Measurements from ENCODE around the gene DNAJC17.

DNAJC17 gene

DNA sequence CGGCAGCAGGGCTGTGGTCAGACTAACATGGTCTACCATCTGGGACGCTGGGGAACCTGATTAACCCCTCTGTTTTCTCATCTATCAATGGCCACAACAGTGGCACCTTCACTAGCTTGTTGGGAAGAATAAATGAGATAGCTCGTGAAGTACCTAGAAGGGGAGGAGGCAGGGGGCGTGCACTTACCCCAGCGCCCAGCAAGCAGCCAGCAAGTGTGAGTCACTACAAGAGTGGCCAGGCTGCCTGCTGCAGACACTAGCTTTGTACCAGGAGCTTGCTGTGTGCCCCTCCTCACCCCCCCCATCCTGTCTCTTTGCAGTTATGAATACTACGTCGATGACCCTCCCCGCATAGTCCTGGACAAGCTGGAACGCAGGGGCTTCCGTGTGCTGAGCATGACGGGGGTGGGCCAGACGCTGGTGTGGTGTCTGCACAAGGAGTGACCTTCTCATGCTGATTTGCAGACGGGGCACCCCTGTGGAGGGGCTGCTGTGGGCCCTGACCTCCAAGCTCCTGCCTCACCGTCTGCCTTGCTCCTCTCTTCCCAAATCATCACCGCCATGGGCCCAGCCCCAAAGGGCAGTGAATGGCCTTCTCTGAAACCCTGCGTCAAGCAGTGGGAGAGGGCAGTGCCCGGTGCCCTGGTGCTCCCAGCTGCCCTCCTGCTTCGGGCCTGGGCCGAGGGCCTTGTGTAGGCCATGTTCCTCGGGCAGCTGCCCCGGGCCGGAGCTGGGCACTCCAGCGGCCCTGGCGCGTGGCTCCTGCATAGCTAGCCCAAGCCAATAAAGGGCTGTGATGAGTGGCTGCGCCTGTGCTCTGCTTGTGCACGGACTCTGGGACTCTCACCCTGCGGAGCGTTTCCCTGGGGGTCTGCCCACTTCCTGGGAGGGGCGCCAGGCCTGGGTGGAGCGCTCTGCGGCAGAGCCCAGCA is 40.1 kb downstream of the DNAJC17 start:
- DNase-seq (ENCODE audit: low read depth in 2 of 2), result no peak

DNA sequence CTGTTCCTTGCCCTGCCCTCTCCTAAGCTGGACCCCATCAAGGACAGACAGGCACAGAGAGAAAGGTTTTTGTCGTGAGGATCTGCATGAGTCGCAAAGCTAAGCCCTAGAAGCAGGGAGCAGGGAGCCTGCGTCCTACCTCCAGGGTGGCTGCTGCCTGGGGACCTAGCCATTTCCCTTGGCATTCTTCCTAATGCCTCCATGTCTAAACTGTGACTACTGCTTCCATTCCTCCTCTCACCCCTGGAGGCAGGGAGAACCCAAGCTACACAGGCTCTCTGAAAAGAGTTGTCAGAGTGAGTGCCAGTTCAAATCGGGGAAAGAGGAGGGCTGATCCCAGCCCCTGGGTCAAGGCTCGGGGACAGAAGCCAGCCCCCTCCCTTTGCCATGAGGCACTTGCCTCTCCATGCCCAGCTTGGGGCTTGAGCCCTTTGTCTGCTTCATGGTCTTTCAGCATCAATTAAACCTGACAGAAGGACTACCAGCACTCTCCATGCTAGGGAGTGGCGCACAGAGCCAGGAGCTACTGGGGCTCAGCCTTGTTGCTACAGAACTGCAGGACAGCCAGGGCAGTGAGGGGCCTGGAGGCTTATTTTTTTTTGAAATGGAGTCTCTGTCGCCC is 41.0 kb downstream of the DNAJC17 start:
- no peak for DNase-seq (ENCODE audit: low read depth in 2 of 2)

DNA sequence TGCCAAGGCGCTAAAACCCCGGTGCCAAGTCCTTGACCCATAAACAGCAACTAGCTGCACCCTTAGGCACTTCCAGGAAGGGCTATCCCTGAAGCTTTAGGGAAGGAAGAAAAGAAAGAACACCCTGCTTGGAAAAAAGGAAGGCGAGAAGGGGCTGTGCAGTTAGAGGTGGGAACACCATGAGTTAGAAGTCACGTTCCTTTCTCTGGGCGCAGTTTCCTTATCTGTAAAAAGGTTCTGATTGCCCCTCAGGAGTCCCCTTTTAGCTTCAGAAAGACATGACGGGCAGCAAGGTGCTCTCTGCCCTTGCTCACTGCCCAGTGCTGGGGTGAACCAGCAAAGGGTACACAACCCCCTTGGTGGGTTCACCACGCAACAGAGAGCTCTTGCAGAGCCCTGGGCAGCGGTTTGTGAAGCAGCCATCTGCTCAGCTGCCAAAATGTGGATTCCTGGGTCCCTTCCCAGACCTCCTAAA is 42.6 kb downstream of the DNAJC17 start:
- DNase-seq (ENCODE audit: low read depth in 2 of 2), result no peak

DNA sequence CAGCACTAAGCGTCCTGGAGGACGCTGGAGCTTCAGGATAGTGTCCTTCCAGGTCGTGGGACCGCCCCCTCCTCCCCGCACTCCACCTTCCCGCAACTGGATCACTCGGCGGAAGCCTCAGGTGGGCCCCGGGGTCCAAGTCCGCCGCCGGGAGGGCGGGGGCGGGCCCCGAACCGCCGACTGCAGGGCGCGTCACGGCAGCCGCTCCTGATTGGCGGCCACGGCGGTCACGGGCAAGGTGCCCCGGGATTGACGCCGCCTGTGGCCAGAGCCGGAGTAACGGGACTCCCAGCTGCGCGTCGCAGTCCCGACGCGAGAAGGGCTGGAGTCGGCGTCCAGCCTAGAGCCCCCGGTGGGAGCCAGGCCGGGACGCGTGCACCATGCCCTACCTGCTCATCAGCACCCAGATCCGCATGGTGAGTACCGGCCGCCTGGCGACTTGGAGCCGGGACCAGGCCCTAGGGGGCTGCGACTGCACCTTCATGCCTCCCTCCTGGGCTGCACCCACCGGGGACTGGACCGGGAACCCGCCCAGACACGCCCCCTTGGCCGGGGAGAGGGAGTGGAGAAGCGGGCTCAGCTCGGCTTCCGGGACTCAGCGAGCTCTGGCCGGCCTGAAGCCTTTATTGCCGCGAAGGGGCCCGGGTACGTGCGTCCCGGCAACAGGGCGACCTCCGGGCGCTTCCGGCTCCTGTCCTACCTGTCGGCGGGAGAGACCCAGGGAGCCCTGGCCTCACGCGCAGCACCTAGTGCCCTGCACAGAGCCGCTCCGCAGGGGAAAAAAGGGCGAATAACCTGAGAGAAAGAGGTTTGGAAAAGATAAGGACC is 43.3 kb downstream of the DNAJC17 start, which contains the start of gene GCHFR:
GCHFR (plus strand) TSS at position 268 of the 828 bp plus-strand sequence; CDS start at position 381, 113 bp downstream.
- peak in 1 of 2 donors; percentile 62 for DNase-seq (ENCODE audit: low read depth in 2 of 2)

DNA sequence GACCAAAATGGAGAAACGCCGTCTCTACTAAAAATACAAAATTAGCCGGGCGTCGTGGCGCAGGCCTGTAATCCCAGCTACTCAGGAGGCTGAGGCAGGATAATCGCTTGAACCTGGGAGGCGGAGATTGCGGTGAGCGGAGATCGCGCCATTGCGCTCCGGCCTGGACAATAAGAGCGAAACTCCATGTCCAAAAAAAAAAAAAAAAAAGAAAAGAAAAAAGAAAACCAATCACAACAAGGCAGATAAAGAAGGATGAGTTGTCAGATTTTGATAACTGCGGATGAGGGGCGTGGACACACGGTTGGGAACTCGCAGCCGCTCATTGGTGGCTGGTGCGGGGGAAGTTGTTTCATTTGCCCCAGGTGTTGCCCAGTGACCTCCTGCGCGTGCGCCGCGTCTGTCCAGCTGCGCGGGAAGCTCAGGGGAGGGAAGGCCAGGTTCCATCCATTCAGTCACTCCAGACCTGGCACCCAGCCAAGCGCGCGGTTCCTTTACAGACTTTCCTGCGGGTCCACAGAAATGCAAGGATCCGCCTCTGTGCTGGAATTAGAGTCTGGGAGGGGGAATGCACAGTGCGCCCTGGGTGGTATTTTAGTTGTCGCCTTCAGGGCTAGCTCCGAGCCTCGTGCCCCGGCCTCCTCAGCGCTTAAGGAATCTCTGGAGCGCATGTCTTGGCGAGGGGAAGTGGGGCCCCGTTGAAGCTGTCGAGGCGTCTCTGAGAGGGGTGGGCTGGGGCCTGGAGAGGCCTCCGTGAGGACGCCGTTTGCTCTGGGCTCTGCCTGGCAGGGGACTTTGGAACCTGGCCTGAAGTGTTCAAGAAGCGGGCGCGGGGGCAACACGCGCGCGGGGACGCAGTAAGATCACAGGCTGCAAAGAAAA is 44.1 kb downstream of the DNAJC17 start:
- no peak for DNase-seq (ENCODE audit: low read depth in 2 of 2)

DNA sequence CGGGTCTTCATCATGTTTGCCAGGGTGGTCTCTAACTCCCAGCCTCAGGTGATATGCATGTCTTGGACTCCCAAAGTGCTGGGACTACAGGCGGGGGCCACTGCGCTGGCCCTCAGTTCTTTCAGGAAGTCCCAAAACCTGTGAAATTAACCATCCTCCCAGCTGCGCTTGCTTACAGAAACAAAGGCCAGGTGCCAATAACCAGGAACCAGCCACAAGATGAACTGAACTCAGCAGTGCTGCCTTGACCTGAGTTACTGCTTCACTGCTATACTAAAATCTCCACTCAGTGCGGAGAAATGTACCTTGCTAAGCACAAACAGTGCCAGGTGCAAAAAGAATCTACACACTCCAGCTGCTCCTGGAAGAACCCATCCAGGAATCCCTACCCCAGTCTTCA is 47.3 kb downstream of the DNAJC17 start:
- no peak for DNase-seq (ENCODE audit: low read depth in 2 of 2)

DNA sequence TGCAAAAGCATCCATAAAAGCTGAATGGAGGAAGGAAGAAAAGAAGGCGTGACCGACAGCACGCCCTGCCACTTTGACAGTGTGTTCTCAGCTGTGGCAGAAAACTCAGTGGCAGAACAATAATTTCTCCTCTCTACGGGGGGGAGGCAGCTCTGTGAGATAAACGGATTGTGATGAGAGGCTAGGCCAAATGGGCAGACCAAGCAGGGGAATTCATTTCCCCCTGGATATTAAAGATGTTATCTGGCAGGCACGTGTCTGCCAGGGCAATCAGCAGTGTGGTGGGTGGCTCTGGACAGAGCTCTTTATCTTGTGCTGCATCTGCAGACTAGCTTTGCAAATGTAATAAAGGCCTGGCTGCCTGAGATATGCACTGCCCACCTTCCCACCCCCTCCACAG is 50.3 kb downstream of the DNAJC17 start:
- DNase-seq (ENCODE audit: low read depth in 2 of 2), result no peak

DNA sequence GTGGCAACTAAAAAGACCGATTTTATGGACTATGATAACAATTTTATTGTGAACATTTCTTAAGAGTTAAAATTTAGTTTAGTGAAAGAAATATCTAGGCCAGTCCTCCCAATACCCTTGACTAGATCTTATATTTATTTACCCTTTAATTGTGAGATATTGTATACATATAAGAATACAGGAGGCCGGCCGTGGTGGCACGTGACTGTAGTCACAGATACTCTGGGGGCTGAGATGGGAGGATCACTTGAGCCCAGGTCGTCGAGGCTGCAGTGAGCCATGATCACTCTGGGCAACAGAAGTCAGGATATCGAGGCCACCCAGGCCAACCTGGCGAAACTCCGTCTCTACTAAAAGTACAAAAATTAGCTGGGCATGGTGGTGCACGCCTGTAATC is 51.5 kb downstream of the DNAJC17 start:
- no peak for DNase-seq (ENCODE audit: low read depth in 2 of 2)

DNA sequence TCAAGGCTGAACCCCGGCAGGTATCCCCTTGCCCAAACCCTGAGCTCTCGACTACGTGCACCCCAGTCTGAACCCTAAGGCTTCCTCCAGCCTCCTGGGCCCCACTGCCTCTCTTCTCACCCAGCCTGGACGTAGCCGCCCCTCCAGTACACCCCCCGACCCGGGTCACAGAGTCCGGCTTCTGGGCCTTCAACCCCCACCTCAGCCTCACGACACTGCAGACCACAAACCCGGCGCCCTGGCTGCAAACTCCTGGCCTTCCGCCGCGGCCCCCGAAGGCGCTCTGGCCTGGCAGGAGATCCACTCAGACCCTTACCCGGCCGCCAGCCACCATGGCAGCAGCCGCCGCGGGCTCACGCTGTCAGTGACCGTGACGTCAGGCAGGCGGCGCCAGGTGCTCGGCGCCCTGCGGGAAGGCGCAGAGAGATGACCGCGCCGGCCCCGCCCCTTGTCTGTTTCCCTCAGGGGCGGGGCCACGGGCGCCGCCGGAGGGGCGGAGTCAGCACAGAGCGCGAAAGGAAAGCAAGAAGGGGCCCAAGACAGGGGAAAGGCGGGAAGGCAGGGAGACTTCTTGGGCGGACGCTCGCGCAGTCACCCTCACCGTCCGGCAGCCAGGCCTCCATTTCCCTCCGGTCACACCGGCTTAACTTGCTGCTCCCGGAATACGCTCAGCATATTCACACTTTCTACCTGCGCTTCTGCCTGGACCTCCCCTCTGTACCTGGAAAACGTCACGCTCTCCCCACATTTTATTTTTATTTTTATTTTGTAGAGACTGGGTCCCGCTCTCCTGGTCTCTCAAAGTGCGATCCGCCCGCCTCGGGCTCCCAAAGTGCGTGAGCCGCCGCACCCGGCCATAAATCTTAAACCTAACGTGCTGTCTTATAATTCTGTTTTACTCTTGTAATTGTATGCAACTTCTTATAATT is 52.1 kb downstream of the DNAJC17 start, which contains the start of gene RMDN3:
RMDN3 (minus strand) TSS at position 372 of the 929 bp plus-strand sequence. CDS start 471 bp downstream, outside the sequence.
- peak; percentile 79 to 89 for DNase-seq (ENCODE audit: low read depth in 2 of 2)

DNA sequence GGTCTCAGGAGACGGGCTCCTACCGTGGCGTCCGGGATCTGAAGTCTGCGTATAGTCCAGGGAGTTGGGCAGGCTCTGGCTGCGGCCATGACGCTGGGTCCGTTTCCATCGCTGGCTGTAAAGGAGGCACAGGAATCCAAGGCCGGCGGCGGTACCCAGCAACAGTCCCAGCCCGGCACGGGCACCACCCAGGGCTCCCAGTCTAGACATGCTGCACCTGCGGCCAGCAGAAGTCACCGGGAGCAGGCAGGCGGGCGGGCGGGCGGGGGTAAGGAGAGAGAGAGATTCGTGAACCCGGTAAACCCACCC is 52.7 kb downstream of the DNAJC17 start:
- DNase-seq (ENCODE audit: low read depth in 2 of 2), result no peak

DNA sequence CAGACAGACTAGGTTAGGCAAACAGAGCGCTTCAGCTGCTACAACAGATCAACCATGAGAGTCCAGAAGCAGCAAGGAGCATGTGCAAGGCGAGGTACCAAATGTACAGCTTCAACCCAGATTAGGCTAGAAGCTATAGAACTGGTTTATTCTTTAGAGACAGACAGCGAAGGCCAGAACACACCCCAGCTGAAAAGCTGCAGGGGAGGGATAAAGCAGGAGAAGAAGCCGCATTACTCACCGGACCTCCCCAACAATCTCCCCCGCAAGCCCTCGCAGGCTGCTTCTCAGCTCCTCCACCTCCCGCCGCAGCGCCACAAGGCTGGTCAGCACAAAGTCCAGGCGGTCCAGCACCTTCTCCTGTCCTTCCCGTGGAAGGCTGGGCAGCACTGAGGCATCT is 55.5 kb downstream of the DNAJC17 start:
- DNase-seq (ENCODE audit: low read depth in 2 of 2), result no peak

DNA sequence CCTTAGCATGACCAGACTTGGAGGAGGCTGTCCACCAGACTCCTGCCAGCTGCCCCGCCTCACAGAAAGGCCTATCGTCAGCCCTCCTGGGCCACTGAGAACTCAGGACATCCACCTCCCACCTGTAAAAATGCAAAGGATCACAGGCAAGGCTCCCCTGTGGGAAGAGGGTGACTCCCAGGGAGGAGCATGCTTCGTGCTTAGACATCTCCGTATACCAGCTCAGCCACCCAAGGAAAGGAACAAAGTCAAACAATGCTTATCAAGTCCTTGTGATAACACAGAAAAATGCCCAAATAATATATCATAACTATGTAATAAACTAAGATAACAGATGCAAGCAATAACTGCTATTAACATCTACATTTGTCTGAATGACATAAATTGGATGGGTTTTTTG is 56.4 kb downstream of the DNAJC17 start:
- no peak for DNase-seq (ENCODE audit: low read depth in 2 of 2)

DNA sequence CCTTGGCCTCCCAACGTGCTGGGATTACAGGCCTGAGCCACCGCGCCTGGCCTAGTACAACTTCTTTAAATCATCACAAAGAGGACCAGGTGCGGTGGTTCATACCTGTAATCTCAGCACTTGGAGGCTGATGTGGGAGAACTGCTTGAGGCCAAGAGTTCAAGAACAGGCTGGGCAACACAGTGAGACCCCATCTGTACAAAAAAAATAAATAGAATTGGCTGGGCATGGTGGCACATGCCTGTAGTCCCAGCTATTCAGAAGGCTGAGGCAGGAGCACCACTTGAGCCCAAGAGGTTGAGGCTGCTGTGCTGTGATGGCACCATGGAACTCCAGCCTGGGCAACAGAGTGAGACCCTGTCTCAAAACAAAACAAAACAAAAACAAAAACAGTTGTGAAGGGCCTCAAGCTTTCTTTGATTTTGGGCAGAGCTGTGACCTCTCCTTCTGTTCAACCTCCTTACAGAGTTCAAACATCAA is 58.1 kb downstream of the DNAJC17 start:
- no peak for DNase-seq (ENCODE audit: low read depth in 2 of 2)

DNA sequence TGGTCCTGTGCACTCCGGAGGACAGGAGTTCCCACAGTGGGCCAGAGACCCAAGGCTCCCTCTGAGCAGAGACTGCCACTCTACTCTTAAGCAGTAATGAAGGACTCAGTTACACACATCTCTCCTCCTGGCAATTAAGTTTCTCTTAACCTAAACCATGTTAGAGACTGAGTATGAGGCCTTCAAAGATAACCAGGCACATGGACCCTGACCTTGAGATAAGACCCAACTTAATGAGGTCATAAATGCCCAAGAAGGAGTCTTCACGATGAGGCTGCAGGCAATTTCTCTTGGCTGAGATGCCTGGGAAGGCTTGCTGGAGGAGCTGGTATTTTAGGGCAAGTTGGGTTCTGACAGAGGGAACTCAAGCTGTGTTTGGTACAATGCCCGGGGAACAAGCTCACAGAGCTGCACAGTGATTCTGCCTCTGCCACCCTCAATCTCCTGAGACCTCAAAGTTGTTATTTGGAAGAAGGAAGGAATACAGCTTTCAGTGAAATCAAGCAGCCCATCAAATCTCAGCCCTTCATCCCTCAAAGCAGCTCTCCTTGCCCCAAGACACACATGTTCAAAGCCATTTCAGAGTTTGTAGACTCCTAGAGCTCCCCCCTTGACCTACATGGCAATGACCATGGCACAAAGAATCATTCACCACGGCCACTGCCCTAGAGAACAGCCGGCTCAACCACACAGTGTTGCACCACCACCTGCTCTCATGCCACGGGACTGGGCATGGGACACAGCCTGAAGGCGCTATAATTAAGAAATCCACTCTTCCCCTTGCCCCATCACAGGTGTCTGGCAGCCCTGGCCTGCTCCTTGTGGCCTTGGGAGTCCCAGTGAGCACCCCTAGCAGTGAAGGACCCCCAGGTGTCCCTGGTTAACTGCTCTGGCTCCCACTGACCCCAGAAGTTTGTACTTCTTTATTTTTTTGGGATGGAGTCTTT is 59.3 kb downstream of the DNAJC17 start:
- DNase-seq (ENCODE audit: low read depth in 2 of 2), result no peak

DNA sequence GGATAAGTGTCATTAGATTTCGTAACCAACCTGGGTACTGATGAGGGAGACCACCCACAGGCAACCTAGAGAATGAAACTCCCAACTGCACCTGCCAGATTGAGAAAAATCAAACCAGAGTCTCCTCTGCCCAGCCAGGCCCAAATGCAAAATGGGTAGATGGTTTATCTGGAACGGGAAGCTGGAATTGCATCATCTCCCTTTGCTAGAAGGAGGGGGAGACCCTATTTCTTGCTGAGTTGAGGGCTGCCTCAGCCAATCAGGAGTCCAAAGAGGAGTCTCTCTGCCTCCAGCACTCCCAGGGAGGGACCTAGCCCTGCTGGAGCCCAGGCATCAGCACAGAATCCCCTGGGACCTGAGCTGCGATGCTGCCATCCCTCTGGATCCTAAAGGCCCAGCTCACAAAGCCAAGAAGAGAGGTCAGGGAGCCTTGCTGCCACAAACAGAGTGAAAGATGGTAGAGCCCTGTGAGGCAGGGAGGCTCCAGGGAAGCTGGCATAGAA is 60.3 kb downstream of the DNAJC17 start:
- no peak for DNase-seq (ENCODE audit: low read depth in 2 of 2)

DNA sequence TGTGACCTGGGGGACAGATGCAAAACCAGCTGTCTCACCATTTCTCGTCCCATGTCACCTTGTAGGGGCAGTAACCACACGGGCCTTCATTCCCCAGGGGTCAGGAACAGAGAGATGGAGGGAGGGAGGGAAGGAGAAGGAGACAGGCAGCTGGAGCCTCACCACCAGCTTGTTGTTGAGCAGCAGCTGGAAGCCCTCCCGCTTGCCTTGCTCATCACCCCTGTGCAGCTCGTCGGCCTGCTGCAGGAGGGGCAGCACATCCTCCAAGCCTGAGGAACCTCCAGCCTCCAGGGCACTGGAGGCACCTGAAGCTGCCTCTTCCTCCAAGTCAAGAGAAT is 62.5 kb downstream of the DNAJC17 start:
- DNase-seq (ENCODE audit: low read depth in 2 of 2), result no peak

DNA sequence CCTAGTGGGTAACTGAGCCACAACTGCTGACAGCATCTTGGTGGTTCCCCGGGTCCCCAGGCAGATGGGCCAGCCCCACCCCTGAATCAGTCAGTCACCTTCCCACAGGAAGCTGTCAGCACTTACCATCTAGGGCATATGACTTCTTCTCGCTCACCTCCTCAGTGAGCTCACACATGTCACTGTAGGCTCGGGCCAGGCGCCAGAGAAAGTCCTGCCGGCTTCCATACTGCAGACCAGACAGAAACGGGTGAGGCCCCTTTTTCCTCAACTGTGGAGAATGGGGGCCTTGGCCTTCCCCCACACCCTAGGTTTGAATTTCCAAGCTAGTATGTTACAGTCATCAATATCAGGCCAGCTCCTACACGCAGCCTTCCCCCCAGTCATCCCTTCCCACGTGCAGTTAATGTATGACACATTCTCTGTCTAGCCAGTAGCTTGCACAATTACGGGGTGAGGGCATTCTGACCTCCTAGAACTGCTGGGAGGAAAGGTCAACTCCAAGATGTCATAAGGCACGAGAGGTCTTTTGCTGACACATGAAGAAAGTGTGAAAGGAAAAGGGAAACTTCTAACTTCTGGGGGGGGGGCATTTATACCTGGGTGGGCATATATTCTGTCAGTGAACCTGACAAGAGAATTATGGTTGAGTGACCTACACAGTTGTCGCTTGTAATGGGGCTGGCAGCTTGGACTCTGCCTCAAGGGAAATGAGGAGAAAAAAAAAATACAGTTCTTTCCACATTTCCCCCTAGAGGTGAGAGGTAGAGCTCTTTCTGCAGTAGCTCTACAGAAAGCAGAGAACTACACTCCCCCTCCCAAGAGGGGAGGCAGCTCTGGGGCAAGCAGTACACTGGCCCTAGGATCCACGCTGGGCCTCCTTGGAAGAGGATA is 63.1 kb downstream of the DNAJC17 start:
- peak; percentile 56 to 61 for DNase-seq (ENCODE audit: low read depth in 2 of 2)

DNA sequence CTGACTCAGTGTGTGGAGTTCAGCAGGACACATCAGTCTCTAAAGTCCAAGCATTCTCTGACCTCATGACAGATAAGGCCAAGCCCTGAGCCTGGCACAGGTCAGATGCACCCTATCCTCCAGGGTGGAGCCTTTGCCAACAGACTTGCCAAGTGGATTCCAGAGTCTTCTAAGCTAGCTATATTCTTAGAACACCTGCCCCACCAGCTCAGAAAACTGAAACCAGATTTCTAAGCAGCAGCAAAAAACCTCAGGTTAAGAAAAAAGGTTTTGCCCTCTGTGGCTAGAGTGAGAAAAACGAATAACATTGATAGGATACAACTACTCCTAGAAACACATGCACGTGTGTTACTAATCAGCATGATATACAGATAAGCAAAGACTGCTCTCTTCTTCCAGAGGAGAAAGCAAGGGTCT is 63.8 kb downstream of the DNAJC17 start:
- DNase-seq (ENCODE audit: low read depth in 2 of 2), result no peak
